NCI-H146 treated with DMSO at 0.1 percent for 48 hours (cell line): ENCODE measurements around the gene TPM4.

Experiments used
- DNase-seq: peaks from one replicate; lab custom pipeline; 2025; ENCODE audit not compliant: unreplicated experiment; lab: John Stamatoyannopoulos, UW

Gene TPM4

DNA sequence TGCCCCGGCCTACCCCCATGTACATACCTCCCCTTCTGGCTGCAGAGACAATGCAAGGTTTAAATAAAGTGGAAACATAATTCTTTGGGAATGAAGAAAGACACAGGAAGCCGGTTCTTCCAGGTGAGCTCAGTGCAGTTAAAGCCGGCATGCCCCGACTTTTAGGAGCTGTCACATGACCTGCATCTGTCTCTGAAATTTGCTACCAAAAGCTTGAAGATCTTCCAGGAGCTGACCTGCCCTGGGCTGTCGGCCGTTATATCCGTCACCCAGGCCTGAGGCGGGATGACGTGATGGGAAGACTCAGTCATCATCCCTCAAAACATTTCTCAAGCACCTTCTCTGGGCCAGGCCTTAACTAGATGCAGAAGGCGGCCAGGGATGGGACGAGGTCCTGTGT is 45.7 kb downstream of the TPM4 start:
- no peak for DNase-seq

- no peak for DNase-seq
These were observed 48.7 kb downstream of the TPM4 start for GRCh38 chr19:16124953-16125352.

DNA sequence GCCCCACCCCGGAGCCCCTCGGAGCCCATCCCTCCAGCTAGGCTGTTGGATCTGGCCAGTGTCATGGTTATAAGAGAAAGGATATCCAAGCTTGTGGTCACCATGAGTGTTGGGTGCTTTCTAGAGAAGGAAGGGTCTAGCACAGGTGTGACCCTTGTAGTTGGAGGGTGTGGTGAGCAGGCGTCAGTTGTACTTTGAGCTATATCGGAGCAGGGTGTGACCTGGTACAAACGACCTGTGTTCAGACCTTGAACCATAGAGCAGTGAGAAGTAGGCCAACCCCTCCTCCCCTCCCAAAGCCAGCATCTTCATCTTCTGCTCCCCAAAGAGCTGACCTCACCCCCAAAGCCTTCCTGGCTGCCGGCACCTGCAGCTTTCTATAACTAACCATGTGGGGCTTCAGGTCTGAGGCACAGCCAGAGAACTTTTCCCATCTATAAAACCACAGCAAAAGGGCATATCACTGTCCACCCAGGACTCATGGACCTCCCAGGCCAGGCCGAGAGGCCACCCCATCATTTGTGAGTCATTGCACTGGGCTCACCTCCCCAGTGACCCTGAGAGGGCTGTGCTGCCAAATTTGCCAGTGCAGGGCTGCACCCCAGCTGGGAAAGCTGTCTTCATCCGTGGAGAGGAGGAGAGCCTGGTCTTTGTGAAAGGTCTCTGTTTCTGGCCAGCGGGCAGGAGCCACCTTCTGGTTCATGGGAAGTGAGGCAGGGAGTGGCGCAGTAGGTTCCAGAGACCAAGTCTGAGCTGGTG is 49.6 kb downstream of the TPM4 start:
- no peak for DNase-seq

- DNase-seq, result no peak
These were observed 50.8 kb downstream of the TPM4 start for GRCh38 chr19:16127080-16127479.

- DNase-seq, result no peak
These were observed 51.6 kb downstream of the TPM4 start for GRCh38 chr19:16127776-16128371.

DNA sequence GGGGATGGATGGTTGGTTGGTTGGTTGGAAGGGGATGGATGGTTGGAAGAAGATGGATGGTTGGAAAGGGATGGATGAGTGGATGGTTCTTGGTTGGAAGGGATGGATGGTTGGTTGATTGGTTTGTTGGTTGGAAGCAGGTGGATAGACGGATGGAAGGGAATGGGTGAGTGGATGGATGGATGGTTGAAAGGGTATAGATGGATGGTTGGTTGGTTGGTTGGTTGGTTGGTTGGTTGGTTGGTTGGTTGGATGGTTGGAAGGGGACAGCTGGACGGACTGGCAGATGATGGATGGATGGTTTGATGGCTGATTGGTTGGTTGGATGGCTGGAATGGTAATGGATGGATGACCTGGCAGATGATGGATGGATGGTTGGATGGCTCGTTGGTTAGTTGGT is 55.4 kb downstream of the TPM4 start:
- DNase-seq, result no peak

- no peak for DNase-seq
These were observed 57.5 kb downstream of the TPM4 start for GRCh38 chr19:16133818-16134217.

- no peak for DNase-seq
These were observed 58.2 kb downstream of the TPM4 start for GRCh38 chr19:16134510-16134909.

DNA sequence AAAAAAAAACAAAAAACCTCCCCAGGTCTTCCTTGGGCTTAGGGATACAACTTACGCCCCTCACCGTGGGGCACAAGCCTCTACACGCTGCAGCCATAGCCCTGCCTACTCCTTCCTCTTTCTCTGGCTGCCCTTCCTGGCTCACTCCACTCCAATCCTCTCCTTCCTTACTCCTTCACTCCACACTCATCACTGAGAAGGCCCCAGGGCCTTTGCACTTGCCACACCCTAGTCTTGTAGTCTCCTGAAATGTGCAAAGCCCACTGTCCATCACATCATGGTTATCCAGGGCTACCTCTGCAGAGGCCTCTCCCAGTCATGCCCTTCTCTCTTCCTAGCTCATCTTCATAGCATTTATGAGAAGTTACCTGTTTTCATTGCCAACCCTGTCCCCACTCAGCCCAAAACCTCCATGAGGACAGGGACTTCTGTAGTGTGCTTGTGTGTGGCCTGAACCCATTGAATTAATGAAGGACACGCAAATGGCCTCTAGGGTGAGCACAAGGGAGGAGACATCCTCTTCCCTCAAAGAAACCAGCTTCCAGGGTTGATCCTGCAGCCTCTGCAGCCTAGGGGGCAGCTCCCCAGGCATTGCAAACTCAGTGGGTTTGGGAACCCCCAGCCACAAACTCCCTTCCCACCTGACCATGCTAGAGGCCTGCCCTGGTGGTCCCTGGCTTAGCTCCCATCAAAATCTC is 59.3 kb downstream of the TPM4 start:
- no peak for DNase-seq

GRCh38 chr19:16136185-16136999 is 60.1 kb downstream of the TPM4 start:
- DNase-seq, result peak; percentile 30

GRCh38 chr19:16139752-16140151 is 63.5 kb downstream of the TPM4 start:
- no peak for DNase-seq

GRCh38 chr19:16141043-16141442 is 64.7 kb downstream of the TPM4 start:
- DNase-seq, result no peak

DNA sequence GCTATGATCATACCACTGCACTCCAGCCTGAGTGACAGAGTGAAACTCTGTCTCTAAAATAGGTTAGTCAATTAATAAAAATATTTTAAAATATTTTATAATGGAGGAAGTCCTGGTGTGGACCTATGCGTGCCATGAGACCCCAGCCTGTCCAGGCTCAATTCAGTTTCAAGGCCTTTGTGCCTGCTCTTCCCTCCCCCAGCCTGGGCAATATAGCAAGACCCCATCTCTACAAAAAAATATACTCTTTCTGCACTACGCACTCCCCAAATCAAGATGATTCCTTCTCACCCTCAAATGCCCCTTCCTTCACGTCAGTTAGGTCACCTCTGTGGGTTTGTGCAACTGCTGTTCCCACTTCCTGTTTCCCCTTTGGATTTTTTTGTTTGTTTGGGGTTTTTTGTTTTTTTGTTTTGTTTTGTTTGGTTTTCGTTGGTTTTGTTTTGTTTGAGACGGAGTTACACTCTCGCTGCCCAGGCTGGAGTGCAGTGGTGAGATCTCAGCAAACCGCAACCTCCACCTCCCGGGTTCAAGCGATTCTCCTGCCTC is 65.8 kb downstream of the TPM4 start:
- no peak for DNase-seq

DNA sequence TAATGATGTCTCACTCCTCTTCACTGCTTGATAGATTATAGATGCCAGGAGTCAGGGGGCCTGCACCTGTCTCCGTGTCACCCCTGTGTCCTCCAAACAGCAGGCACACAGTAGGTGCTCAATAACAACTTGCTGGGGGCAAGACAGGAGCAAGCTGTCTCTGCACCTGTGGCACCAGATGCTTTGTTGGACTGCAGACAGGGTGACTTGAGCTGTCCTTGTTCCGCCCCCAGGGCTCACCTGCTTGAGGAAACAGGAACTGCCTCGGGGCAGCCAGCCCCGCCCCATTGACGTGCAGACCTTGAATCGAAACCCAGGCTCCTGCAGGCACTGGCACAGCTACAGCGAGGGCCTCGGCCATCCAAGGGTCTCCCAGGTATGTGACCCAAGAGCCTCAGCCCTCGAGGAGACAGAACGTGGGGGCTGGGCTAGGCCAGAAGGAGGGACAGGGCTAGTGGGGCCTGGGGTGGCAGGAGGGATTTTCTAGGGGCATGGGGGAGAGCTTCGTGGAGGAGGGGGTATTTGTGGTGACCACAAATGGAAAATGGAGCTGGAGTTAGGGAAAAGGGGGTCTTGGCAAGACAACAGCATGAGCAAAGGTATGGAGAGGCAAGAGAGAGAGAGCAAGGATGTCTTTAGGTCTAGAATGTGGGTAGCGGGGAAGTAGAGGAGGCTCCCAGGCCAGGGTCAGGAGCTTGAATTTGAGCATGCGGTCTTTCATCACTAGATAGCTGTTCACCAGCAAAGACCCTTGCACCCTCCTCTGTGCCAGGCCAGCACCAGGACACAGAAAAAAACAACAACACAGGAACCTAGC is 67.3 kb downstream of the TPM4 start, which contains the start of gene HSH2D:
Gene HSH2D (plus strand): TSS at position 287 of the 817 bp plus-strand sequence. CDS start 5,066 bp downstream, outside the sequence.
- peak; percentile 95 for DNase-seq

DNA sequence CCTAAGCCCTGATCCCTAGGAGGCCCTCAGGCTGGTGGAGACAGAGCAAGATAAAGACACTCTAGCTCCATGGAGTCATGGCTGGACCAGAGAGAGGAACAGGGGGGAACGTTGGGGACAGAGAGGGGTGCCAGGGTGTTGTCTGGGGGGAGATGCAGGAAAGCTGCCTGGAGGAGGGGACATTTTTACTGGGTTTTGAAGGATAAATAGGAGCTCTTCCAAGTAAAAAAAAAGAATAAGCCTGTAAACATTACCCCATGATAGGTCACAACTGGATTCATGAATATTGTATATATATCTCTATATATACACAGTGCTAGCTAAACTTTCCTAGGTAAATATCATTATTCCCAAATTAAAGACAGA is 67.9 kb downstream of the TPM4 start:
- DNase-seq, result no peak

DNA sequence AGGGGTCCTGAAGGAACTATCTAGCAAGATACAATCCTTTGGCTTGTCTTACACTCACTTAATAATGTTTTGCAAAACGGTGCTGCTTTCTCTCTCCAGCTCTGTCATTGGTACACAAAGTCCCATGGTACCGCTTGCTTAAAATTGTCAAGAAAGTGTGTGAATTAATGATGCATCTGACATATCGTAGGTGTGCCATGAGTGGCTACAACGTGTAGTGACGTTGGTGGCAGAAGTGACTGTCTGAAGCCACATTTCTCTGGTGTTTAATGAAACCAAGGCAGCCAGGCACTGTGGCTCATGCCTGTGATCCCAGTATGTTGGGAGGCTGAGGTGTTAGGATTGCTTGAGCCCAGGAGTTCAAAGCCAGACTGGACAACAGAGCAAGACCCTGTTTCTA is 69.8 kb downstream of the TPM4 start:
- DNase-seq, result no peak

DNA sequence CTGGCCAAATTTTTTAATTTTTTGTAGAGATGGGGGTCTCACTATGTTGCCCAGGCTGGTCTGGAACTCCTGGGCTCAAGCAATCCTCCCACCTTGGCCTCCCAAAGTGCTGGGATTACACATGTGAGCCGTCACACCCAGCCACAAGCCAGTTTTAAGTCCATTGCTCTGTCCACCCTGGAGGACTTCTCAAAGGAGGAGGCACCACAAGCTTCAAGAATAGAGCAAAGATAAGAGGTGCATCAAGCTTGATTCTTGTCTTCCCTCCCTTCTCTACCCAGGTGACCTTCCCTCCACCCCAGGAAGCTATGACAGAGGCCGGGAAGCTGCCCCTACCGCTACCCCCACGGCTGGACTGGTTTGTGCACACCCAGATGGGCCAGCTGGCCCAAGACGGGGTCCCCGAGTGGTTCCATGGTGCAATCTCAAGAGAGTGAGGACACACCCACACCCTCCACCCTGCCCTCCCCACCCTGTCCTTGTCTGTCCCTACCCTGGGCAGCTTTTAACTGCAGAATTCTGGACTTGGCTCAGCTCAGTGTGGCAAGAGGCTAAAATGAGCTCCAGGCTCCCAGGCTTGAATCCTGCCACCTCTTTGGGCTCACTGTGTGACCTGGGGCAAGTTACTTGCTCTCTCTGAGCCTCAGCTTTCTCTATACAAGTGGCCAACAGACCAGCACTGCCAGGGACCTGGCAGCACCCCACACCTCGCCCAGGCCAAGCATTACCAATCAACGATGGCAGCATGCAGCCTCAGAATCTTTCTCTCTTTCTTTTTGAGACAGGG is 72.3 kb downstream of the TPM4 start:
- no peak for DNase-seq
